Adrenal gland (tissue), 12 donors: ENCODE results near the gene LRPAP1. TPM values are rescaled to one million over a fixed set of nuclear protein-coding genes. Genes with fewer than 3 reads are reported as not detected.

Source experiments
- DNase-seq, 7 donors: peaks; one replicate each; pipeline ENCODE4 v3.0.0-alpha.2; 2019 to 2020
- H3K27ac ChIP-seq, 5 donors: fragments of 200-600 bp; sonication (generic) in 4 of 5; 1 replicate in 3 of 5; 2 replicates in 2 of 5; pipeline versions ENCODE4 v1.5.1 to v1.8.0; 2016 to 2020; ENCODE audit warnings: mild to moderate bottlenecking in 1 of 5
- H3K27me3 ChIP-seq: fragments of 200-600 bp; 2 replicates; pipeline ENCODE4 v1.8.0; 2021
- H3K36me3 ChIP-seq, 2 donors: fragments of 200-600 bp; replicated peaks in 1 of 2; 1 replicate in 1 of 2; 2 replicates in 1 of 2; pipeline versions ENCODE4 v1.5.1 to v1.8.0; 2018 to 2022
- H3K4me1 ChIP-seq, 2 donors: fragments of 200-600 bp; replicated peaks in 1 of 2; 1 replicate in 1 of 2; 2 replicates in 1 of 2; pipeline versions ENCODE4 v1.5.1 to v1.8.0; 2018 to 2021
- H3K4me3 ChIP-seq, 4 donors: fragments of 200-600 bp; sonication (generic) in 3 of 4; one replicate each; pipeline ENCODE4 v1.5.1; 2016 to 2018
- H3K9me3 ChIP-seq, 3 donors: fragments of 200-600 bp; sonication (generic) in 1 of 3; replicated peaks in 1 of 3; 1 replicate in 2 of 3; 2 replicates in 1 of 3; pipeline versions ENCODE4 v1.5.1 to v1.8.0; 2016 to 2021
- CTCF ChIP-seq, 6 experiments: fragments of 450-650 bp in 4 of 6; fragments of 200-600 bp in 2 of 6; sonication (generic) in 1 of 6; IDR thresholded peaks; 1 replicate in 5 of 6; 2 replicates in 1 of 6; pipeline versions ENCODE4 v1.5.1 to v1.8.0; 2016 to 2021; ENCODE audit warnings: antibody characterized with exemption in 6 of 6, mild to moderate bottlenecking in 2 of 6, moderate library complexity in 1 of 6
- POLR2A ChIP-seq, 2 donors: fragments of 450-650 bp; IDR thresholded peaks; one replicate each; pipeline ENCODE4 v1.6.1; 2017; ENCODE audit warnings: antibody characterized with exemption in 2 of 2, mild to moderate bottlenecking in 2 of 2, moderate library complexity in 1 of 2
- WGBS, 4 donors: extraction: QIAGEN DNeasy Blood & Tissue Kit in 2 of 4; methylation state at CpG; one replicate each; pipeline versions ENCODE4 v1.1.5 to v1.1.7; 2013 to 2017; 5-methylcytosine and 5-hydroxymethylcytosine counted together
- intact Hi-C, 2 donors: fragments of 100-400 bp; cut with DNase I; formaldehyde crosslinking; loops; one replicate each; pipeline versions ENCODE4 v1.14.1 to v1.15.0; 2022 to 2023
- polyA plus RNA-seq, 3 donors: library from polyadenylated mRNA; stranded (reverse); fragments of 200-250 nt in 2 of 3; fragments of 350-450 nt in 1 of 3; fragmentation: Illumina TruSeq in 1 of 3; extraction: RNeasy Lipid Tissue Mini Kit (QIAGEN cat#74804) in 1 of 3; gene quantifications; one replicate each; pipeline ENCODE4 v1.2.3, GENCODE V29; 2013 to 2014
- total RNA-seq, 9 donors: library from RNA; depleted of rRNA in 4 of 9; stranded (reverse); fragments of >200 nt in 4 of 9; fragments of 120-200 nt in 1 of 9; fragmentation: NEBNext Ultra II Directional in 1 of 9; extraction: Animal tissue kit (Norgen Biotek cat#: 25700) in 1 of 9; gene quantifications; one replicate each; pipeline versions ENCODE4 v1.1.0 to v1.2.4, GENCODE V29; 2013 to 2023
- donor health status: healthy with polysubstance abuse.
- donor health status: Bipolar disorder and iron deficiency.
- donor health status: DM: yes; HTN: yes; CAD: no.
- donor health status: DM: no; HTN: no; CAD: no.
- donor health status: DM: no; HTN: no; CAD: no.
- donor health status: DM: yes; HTN: yes; CAD: no.

LRPAP1 gene
- total and polyA plus RNA-seq, 12 donors: 32.9 to 309 (median 188) TPM

GRCh38 chr4:3520796-3521600, 11.2 kb downstream of the LRPAP1 start:
- Histone ChIP-seq H3K4me1 (no peaks in the 10 kb centered on the region), H3K9me3 (no peaks in the 10 kb centered on the region), H3K36me3 (peaks cover 0 to 87% of the 10 kb centered on the region in 2 donors), H3K27ac (no peak overlapping the region), H3K4me3 (no peak overlapping the region), H3K27me3 (no peaks in the 10 kb centered on the region)
- TF ChIP-seq POLR2A (IDR thresholded peaks at IDR 0.05) (no peak), CTCF (IDR thresholded peaks at IDR 0.05) (no peak)
- intact Hi-C loops: no loop called here
- 90 to 93% (median 92%) methylated on average over 22 to 31 of the region's 31 CpGs for WGBS, 4 donors
- peak in 1 of 7 donors; percentile 8 for DNase-seq

- H3K4me3 ChIP-seq: no peak overlapping the region
- intact Hi-C loops: no loop called here
- no peaks in the 10 kb centered on the region for H3K9me3 ChIP-seq
- 91 to 94% (median 92%) methylated on average over 11 of the region's 11 CpGs for WGBS, 4 donors
- no peaks in the 10 kb centered on the region for H3K27me3 ChIP-seq
- peak in 1 of 7 donors; percentile 8 for DNase-seq
- TF ChIP-seq POLR2A (IDR thresholded peaks at IDR 0.05) (no peak), CTCF (IDR thresholded peaks at IDR 0.05) (no peak)
- H3K4me1 ChIP-seq: no peaks in the 10 kb centered on the region
- H3K36me3 ChIP-seq: peaks cover 0 to 92% of the 10 kb centered on the region in 2 donors
- H3K27ac ChIP-seq: no peak overlapping the region
Measured at GRCh38 chr4:3520276-3520675, 11.9 kb downstream of the LRPAP1 start.

- no peak overlapping the region for H3K4me3 ChIP-seq
- 92 to 95% (median 94%) methylated on average over 22 to 23 of the region's 23 CpGs for WGBS, 4 donors
- no peaks in the 10 kb centered on the region for H3K9me3 ChIP-seq
- DNase-seq: peak in 1 of 7 donors; percentile 7
- TF ChIP-seq CTCF (IDR thresholded peaks at IDR 0.05): no peak
- TF ChIP-seq POLR2A (IDR thresholded peaks at IDR 0.05): no peak
- no peak overlapping the region for H3K27ac ChIP-seq
- peaks cover 0 to 95% of the 10 kb centered on the region in 2 donors for H3K36me3 ChIP-seq
- intact Hi-C loops: no loop called here
- no peaks in the 10 kb centered on the region for H3K4me1 ChIP-seq
- H3K27me3 ChIP-seq: no peaks in the 10 kb centered on the region
Measured at GRCh38 chr4:3519468-3520264, 12.6 kb downstream of the LRPAP1 start.

GRCh38 chr4:3518941-3519340, 13.3 kb downstream of the LRPAP1 start:
- intact Hi-C loops: no loop called here
- Histone ChIP-seq H3K4me1 (no peaks in the 10 kb centered on the region), H3K27ac (no peak overlapping the region), H3K9me3 (no peaks in the 10 kb centered on the region), H3K36me3 (peaks cover 0 to 95% of the 10 kb centered on the region in 2 donors), H3K27me3 (no peaks in the 10 kb centered on the region), H3K4me3 (no peak overlapping the region)
- TF ChIP-seq POLR2A (IDR thresholded peaks at IDR 0.05) (no peak), CTCF (IDR thresholded peaks at IDR 0.05) (no peak)
- DNase-seq: peak in 1 of 7 donors; percentile 9
- 89 to 96% (median 93%) methylated on average over 10 to 18 of the region's 18 CpGs for WGBS, 4 donors
